Measurements from ENCODE around the gene ZFR2.
"Not testable (repeated sequence)": the region's sequence is repeated elsewhere in the genome, so short reads cannot be mapped to it uniquely, and the experiment has no call there.

ZFR2 gene

GRCh38 chr19:3822683-3823349 is 46.0 kb downstream of the ZFR2 start:
- in situ Hi-C loops (cut with HindIII; ENCODE audit: low pct_ligation_motif_present, low pct_unique_long_range_greater_than_20kb, low sequenced_read_pairs): no loop called here
- no peak for DNase-seq

DNA sequence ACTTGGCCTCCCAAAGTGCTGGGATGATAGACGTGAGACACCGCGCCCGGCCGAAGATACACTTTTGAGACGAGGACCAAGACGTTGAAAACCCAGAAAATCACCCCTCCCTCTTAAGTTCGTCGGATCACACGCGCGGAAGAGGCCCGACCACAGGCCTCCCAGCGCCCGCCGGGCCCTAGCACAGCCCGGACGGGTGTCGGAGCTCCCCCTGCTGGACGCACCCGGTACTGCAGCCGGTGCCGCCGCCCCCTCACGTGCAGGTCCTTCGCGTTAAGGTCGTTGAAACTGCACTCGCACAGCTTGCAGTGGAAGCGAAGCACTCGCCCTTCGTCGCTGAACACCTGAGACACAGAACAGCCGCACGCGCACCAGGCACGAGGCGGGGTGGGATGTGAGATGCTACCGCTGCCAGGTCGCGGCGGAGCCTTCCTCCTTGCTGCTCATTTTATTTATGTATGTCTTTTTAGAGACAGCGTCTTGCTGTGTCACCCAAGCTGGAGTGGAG is 46.9 kb downstream of the ZFR2 start:
- in situ Hi-C loops (cut with HindIII; ENCODE audit: low pct_ligation_motif_present, low pct_unique_long_range_greater_than_20kb, low sequenced_read_pairs): no loop called here

DNA sequence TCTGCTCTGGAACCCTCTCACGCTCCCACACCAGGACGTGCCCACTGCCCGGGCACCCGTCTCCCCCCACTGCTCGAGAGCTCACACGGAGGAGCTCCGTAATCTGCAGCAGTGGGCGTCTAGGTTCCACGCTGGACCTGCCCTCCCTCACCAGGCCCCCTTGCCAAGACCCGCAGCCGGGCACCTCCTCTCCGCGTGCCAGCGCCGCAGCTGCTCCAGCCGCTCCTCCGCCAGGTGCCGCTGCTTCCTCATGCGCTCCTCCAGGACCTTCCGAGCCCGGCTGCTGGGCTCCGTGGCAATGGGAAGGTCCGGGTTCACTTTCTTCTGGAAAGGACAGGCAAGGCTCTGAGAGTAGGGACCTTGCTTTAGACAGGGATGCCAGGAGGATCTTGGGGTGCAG is 47.7 kb downstream of the ZFR2 start:
- in situ Hi-C loops (cut with HindIII; ENCODE audit: low pct_ligation_motif_present, low pct_unique_long_range_greater_than_20kb, low sequenced_read_pairs): no loop called here
- DNase-seq: no peak

More for the DNA sequence above, 46.9 kb downstream of the ZFR2 start:
- DNase-seq: peak; percentile 5

DNA sequence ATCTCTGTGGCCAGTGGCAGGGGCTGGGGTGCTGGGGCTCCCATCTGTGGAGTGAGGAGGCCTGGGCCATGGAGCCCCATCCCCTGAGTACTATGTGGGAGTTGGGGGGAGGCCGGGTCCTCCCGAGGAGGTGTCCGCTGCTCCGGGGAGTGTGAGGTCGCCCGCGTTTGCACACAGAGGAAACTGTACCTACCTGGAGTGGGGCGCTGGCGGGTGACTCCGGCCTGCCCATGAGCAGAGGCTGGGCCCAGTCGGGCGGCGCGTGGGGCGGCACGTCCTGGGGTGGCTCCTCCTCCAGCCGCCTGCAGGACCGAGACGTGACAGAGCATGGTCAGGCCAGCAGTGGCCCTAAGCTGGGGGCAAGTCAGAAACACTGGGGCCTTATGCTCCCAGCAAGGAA is 48.8 kb downstream of the ZFR2 start:
- in situ Hi-C loops (cut with HindIII; ENCODE audit: low pct_ligation_motif_present, low pct_unique_long_range_greater_than_20kb, low sequenced_read_pairs): no loop called here
- DNase-seq: no peak

GRCh38 chr19:3818918-3819317 is 49.9 kb downstream of the ZFR2 start:
- no peak for DNase-seq
- in situ Hi-C loops (cut with HindIII; ENCODE audit: low pct_ligation_motif_present, low pct_unique_long_range_greater_than_20kb, low sequenced_read_pairs): no loop called here

- in situ Hi-C loops (cut with HindIII; ENCODE audit: low pct_ligation_motif_present, low pct_unique_long_range_greater_than_20kb, low sequenced_read_pairs): no loop called here
- peak; percentile 5 for DNase-seq
Measured at GRCh38 chr19:3818466-3818865, 50.4 kb downstream of the ZFR2 start.

GRCh38 chr19:3817761-3818160 is 51.1 kb downstream of the ZFR2 start:
- in situ Hi-C loops (cut with HindIII; ENCODE audit: low pct_ligation_motif_present, low pct_unique_long_range_greater_than_20kb, low sequenced_read_pairs): no loop called here
- DNase-seq: no peak

GRCh38 chr19:3816566-3817218 is 52.1 kb downstream of the ZFR2 start:
- DNase-seq: no peak
- in situ Hi-C loops (cut with HindIII; ENCODE audit: low pct_ligation_motif_present, low pct_unique_long_range_greater_than_20kb, low sequenced_read_pairs): no loop called here

DNA sequence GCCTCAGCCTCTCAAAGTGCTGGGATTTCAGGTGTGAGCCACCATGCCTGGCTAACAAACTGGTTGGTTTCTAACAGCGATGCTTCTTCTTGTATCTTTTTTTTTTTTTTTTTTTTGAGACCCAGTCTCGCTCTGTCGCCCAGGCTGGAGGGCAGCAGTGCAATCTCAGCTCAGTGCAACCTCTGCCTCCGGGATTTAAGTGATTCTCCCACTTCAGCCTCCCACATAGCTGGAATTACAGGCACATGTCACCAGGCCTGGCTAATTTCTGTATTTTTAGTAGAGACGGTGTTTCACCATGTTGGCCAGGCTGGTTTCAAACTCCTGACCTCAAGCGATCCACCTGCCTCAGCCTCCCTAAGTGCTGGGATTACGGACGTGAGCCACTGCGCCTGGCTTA is 52.7 kb downstream of the ZFR2 start:
- in situ Hi-C loops (cut with HindIII; ENCODE audit: low pct_ligation_motif_present, low pct_unique_long_range_greater_than_20kb, low sequenced_read_pairs); DNase-seq: not testable (repeated sequence)

GRCh38 chr19:3814648-3815047 is 54.2 kb downstream of the ZFR2 start:
- DNase-seq: no peak
- in situ Hi-C loops (cut with HindIII; ENCODE audit: low pct_ligation_motif_present, low pct_unique_long_range_greater_than_20kb, low sequenced_read_pairs): no loop called here

GRCh38 chr19:3813473-3814392 is 55.1 kb downstream of the ZFR2 start:
- no peak for DNase-seq
- in situ Hi-C loops (cut with HindIII; ENCODE audit: low pct_ligation_motif_present, low pct_unique_long_range_greater_than_20kb, low sequenced_read_pairs): no loop called here

GRCh38 chr19:3810708-3811355 is 58.0 kb downstream of the ZFR2 start:
- in situ Hi-C loops (cut with HindIII; ENCODE audit: low pct_ligation_motif_present, low pct_unique_long_range_greater_than_20kb, low sequenced_read_pairs): no loop called here
- DNase-seq: no peak

- in situ Hi-C loops (cut with HindIII; ENCODE audit: low pct_ligation_motif_present, low pct_unique_long_range_greater_than_20kb, low sequenced_read_pairs): no loop called here
Measured at GRCh38 chr19:3809881-3810707, 58.7 kb downstream of the ZFR2 start.

DNA sequence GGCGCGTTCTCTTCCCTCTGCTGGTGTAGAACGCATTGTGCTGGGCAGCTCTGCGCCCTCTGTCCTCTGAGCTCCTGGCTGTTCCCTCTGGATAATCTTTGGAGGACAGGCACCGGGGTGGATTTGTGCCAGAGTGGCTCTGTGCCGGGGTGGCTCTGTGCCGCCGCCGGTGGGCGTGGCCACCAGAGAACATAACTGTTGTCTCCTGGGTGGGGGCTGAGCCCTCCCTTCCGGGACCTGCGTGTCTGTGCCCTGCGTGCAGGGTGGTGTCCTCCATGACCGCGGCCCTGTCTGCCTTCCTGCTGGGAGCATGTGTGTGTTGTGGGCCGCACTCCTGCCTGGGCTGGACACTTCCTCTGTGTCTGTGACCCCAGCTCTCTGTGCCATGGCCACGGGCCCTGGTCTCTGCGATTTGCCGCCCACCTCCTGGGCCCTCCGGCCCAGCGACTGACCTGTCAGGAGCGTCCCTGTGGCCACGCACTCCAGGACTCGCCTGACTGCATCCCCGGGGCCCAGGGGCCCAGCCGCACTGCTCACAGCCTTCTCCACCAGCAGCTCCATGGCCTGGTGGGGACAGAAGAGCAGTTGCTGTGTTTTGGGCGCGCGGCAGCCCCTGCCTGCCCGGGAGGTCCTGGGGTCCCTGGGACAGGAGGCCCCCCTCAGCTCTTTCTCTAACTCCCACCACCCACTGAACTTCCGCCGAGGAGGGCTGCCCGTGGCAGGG is 60.3 kb downstream of the ZFR2 start:
- DNase-seq: no peak
- in situ Hi-C loops (cut with HindIII; ENCODE audit: low pct_ligation_motif_present, low pct_unique_long_range_greater_than_20kb, low sequenced_read_pairs): no loop called here

More at GRCh38 chr19:3809881-3810707, 58.7 kb downstream of the ZFR2 start:
- DNase-seq: no peak

DNA sequence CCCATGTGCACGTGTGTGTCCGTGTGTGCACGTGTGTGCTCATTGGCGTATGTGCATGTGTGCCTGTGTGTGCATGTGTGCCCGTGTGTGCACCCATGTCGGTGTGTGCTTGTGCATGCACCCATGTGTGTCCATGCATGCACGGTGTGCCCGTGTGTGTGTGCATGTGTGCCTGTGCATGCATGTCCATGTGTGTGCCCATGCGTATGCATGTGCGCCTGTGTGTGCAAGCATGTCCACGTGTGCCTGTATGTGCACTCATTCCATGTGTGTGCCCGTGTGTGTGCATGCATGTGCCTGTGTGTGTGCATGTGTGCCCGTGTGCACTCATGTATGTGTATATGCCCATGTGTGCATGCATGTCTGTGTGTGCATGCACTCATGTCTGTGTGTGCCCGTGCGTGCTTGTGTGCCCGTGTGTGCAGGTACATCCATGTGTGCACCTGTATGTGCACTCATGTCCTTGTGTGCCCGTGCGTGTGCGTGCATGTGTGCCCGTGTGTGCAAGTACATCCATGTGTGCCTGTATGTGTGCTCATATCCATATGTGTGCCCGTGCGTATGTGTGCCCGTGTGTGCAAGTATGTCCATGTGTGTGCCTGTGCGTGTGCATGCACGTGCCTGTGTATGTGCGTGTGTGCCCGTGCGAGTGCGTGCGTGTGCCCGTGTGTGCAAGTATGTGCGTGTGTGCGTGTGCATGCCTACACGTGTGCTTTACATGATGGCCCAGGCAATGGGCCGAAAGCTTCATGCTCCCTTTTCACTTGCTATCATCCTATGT is 61.1 kb downstream of the ZFR2 start:
- in situ Hi-C loops (cut with HindIII; ENCODE audit: low pct_ligation_motif_present, low pct_unique_long_range_greater_than_20kb, low sequenced_read_pairs): no loop called here
- DNase-seq: no peak

DNA sequence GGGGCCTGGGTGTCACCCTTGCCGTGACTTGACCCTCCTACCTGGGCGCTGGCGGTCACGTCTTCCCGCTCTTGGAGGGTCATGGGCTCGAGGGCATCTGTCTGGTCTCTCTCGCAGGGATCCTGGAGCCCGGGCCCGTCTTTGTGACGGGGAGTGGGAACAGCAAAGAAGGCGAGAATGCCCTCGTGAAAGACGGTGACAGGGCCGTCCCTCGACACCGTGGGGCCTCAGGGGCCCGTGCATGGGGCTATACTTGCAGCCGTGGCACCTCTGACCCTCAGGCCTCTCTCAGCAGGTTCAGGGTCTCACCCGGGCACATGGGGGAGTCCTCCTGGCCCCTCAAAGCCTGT is 61.7 kb downstream of the ZFR2 start:
- in situ Hi-C loops (cut with HindIII; ENCODE audit: low pct_ligation_motif_present, low pct_unique_long_range_greater_than_20kb, low sequenced_read_pairs): no loop called here

DNA sequence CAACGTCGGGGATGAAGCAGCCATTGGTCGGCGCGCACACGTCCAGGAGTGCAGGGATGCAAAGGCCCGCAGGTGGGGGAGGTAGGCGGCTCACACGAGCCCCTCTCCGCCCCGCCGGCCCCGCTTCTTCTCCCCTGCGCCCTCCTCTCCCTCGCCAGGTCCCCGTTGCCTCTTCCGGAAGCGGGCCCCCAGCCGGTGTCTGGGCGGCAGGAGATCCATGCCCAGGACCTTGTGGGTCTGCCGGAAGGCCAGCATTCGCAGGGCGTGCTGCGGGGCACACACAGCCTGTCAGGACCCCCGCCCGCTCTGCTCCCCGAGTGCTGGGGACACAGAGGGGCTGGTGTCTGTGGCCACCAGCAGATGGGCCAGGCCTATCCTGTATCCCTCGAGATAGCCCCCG is 63.0 kb downstream of the ZFR2 start:
- in situ Hi-C loops (cut with HindIII; ENCODE audit: low pct_ligation_motif_present, low pct_unique_long_range_greater_than_20kb, low sequenced_read_pairs): no loop called here
- DNase-seq: no peak

More for the DNA sequence above, 61.7 kb downstream of the ZFR2 start:
- DNase-seq: no peak

Measured in ACHN (cell line).